ENCODE measurements around the gene PNCK.

GRCh38 chrX:153673428-153674218, at the start of gene PNCK:
- TF ChIP-seq ZNF384 (IDR thresholded peaks at IDR 0.05) (no peak), FOXM1 (IDR thresholded peaks at IDR 0.05; ENCODE audit: borderline replicate concordance) (no peak), ARNT (IDR thresholded peaks at IDR 0.05) (no peak), HDGF (IDR thresholded peaks at IDR 0.05; ENCODE audit: borderline replicate concordance) (no peak), FOXK2 (IDR thresholded peaks at IDR 0.05) (no peak), SUZ12 (IDR thresholded peaks at IDR 0.05) (no peak), PKNOX1 (IDR thresholded peaks at IDR 0.05) (no peak)
